Activated naive CD8-positive, alpha-beta T cell treated with anti-CD3 and anti-CD28 coated beads for 36 hours (primary cell): ENCODE measurements around the gene RPP14. TPM values are rescaled to one million over a fixed set of nuclear protein-coding genes. Genes with fewer than 3 reads are reported as not detected.
"Not testable (repeated sequence)": the region's sequence is repeated elsewhere in the genome, so short reads cannot be mapped to it uniquely, and the experiment has no call there.

Source experiments
- DNase-seq: peaks from one replicate; pipeline ENCODE4 v3.0.0; 2021
- H3K27ac Mint-ChIP-seq: one replicate; pipeline ENCODE4 v1.8.0; 2022; ENCODE audit warnings: mild to moderate bottlenecking, moderate library complexity, mixed read lengths
- H3K27me3 Mint-ChIP-seq: one replicate; pipeline ENCODE4 v1.8.0; 2022; ENCODE audit warnings: mild to moderate bottlenecking, mixed read lengths
- H3K36me3 Mint-ChIP-seq: one replicate; pipeline ENCODE4 v1.8.0; 2021; ENCODE audit warnings: mild to moderate bottlenecking, mixed read lengths
- H3K4me1 Mint-ChIP-seq: one replicate; pipeline ENCODE4 v1.8.0; 2021; ENCODE audit warnings: mixed read lengths
- H3K4me3 Mint-ChIP-seq: one replicate; pipeline ENCODE4 v1.8.0; 2022; ENCODE audit warnings: mild to moderate bottlenecking, moderate library complexity, mixed read lengths
- H3K9me3 Mint-ChIP-seq: one replicate; pipeline ENCODE4 v1.8.0; 2022; ENCODE audit warnings: mixed read lengths
- total RNA-seq, 2 experiments: library from RNA; stranded (reverse); gene quantifications; one replicate each; pipeline ENCODE4 v1.2.3, GENCODE V29; 2021

RPP14 gene
- total RNA-seq, 2 experiments from 2014 or later = 24.8 to 30.9 TPM

DNA sequence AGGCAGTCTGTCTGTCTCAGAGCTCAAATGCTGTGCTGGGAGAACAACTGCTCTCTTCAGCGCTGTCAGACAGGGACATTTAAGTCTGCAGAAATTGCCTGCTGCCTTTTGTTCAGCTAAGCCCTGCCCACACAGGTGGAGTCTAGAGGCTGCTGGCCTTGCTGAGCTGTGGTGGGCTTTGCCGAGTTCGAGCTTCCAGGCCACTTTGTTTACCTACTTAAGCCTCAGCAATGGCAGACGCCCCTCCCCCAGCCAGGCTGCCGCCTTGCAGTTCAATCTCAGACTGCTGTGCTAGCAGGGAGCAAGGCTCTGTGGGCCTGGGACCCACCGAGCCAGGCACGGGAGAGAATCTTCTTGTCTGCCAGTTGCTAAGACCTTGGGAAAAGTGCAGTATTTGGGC lies 25.0 kb upstream of the RPP14 start:
- Mint-ChIP-seq H3K36me3 (peaks cover 28% of the 10 kb centered on the region), H3K9me3 (peaks cover 2% of the 10 kb centered on the region), H3K27ac (no peak overlapping the region), H3K4me3 (no peak overlapping the region), H3K4me1 (no peaks in the 10 kb centered on the region), H3K27me3 (no peaks in the 10 kb centered on the region)
- no peak for DNase-seq

GRCh38 chr3:58285334-58285733 lies 20.7 kb upstream of the RPP14 start:
- Mint-ChIP-seq H3K27ac (no peak overlapping the region), H3K4me1 (no peaks in the 10 kb centered on the region), H3K9me3 (no peaks in the 10 kb centered on the region), H3K4me3 (no peak overlapping the region), H3K27me3 (no peaks in the 10 kb centered on the region), H3K36me3 (peaks cover 5% of the 10 kb centered on the region)
- no peak for DNase-seq

DNA sequence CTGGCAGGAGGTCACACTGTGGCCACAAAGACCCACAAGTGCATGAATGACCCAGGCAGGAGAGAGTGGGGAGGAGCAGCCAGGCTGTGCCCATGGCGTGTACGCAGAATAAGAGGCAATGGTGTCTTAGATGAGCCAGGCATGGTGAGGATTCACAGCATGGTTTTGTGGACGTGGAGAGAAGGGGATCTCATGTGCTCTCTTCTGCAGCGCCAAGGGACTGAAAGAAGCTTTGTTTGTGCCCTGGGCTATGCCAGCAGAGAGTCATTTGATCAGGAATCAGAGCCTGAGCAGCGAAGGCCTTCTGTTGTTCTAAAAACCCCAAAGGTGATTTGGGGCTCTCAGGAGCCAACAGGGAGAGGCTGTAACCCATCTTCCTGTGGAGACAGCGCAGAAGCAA lies 18.7 kb upstream of the RPP14 start:
- Mint-ChIP-seq H3K4me1 (no peaks in the 10 kb centered on the region), H3K27me3 (no peaks in the 10 kb centered on the region), H3K4me3 (no peak overlapping the region), H3K36me3 (peaks cover 5% of the 10 kb centered on the region), H3K9me3 (no peaks in the 10 kb centered on the region), H3K27ac (no peak overlapping the region)
- no peak for DNase-seq

DNA sequence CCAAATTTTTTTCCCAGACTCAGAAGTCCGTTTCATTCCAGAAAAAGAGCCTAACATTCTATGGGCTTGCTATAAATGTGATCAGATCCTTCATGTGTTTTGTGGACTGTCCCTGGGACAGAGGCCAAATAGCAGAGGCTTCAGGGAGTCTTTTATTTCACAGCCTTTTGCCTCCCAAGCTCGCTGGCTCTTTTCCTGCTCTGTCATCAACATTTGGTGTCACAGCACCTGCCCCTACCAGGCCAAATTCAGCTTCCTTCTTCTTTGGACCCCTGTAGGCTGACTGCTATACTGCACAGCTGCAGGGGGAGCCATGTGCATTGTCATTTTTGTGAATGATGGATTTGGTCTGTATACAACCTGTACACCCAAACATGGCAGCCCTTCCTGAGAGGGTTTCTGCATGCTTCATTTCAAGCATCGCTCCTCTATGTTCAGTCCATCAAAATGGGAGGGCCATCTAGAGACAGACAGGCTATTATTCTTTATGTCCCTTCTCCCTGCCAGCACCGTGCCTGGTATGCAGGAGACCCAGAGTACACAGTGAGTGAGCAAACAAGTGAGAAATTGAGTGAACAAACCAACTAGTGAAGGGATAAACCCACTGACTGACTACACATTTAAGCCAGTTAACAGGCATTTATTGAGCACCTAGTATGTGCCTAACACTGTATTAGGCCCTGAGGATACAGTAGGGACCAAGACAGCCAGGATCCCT lies 17.9 kb upstream of the RPP14 start:
- H3K27me3 Mint-ChIP-seq = no peaks in the 10 kb centered on the region
- no peaks in the 10 kb centered on the region for H3K9me3 Mint-ChIP-seq
- no peaks in the 10 kb centered on the region for H3K4me1 Mint-ChIP-seq
- no peak overlapping the region for H3K27ac Mint-ChIP-seq
- DNase-seq = no peak
- no peak overlapping the region for H3K4me3 Mint-ChIP-seq
- H3K36me3 Mint-ChIP-seq = peaks cover 5% of the 10 kb centered on the region

- H3K27me3 Mint-ChIP-seq, H3K4me1 Mint-ChIP-seq, H3K27ac Mint-ChIP-seq, H3K36me3 Mint-ChIP-seq, DNase-seq, H3K9me3 Mint-ChIP-seq, H3K4me3 Mint-ChIP-seq: not testable (repeated sequence)
Observed at GRCh38 chr3:58288964-58289613, 17.0 kb upstream of the RPP14 start.

- not testable (repeated sequence) for DNase-seq, H3K27me3 Mint-ChIP-seq, H3K4me1 Mint-ChIP-seq, H3K36me3 Mint-ChIP-seq, H3K9me3 Mint-ChIP-seq, H3K4me3 Mint-ChIP-seq, H3K27ac Mint-ChIP-seq
Observed at GRCh38 chr3:58290446-58290845, 15.6 kb upstream of the RPP14 start.

- Mint-ChIP-seq H3K4me3 (no peak overlapping the region), H3K9me3 (peaks cover 3% of the 10 kb centered on the region), H3K4me1 (no peaks in the 10 kb centered on the region), H3K27me3 (no peaks in the 10 kb centered on the region), H3K27ac (no peak overlapping the region), H3K36me3 (peaks cover 7% of the 10 kb centered on the region)
- DNase-seq = no peak
Observed at GRCh38 chr3:58291671-58292338, 14.2 kb upstream of the RPP14 start.

DNA sequence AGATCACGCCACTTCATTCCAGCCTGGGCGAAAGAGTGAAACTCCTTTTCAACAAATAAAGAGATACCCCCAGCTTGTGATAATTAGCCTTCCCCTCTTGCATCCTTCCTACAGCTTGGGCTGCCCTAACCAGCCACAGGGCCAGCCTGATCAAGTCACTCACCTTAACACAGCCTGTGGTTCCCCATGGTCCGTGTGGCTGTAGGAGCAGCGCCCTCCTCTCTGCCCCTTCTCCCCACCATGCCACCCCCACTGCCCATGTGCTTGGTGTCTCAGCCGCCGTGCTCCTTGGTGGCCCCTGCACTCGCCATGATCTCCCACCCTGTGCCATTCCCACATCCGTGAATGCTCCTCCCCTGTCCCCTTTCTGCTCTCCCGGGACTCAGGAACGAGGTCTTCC lies 13.2 kb upstream of the RPP14 start:
- H3K36me3 Mint-ChIP-seq = peaks cover 7% of the 10 kb centered on the region
- H3K27ac Mint-ChIP-seq = peak overlapping the region; percentile 55

GRCh38 chr3:58293516-58293915 lies 12.5 kb upstream of the RPP14 start:
- Mint-ChIP-seq H3K27me3 (no peaks in the 10 kb centered on the region), H3K4me1 (no peaks in the 10 kb centered on the region), H3K36me3 (peaks cover 7% of the 10 kb centered on the region), H3K4me3 (no peak overlapping the region), H3K9me3 (peaks cover 3% of the 10 kb centered on the region), H3K27ac (no peak overlapping the region)
- DNase-seq = no peak

More for the DNA sequence above, 13.2 kb upstream of the RPP14 start:
- no peak for DNase-seq
- Mint-ChIP-seq H3K4me1 (no peaks in the 10 kb centered on the region), H3K9me3 (peaks cover 3% of the 10 kb centered on the region), H3K27me3 (no peaks in the 10 kb centered on the region), H3K4me3 (no peak overlapping the region)

DNA sequence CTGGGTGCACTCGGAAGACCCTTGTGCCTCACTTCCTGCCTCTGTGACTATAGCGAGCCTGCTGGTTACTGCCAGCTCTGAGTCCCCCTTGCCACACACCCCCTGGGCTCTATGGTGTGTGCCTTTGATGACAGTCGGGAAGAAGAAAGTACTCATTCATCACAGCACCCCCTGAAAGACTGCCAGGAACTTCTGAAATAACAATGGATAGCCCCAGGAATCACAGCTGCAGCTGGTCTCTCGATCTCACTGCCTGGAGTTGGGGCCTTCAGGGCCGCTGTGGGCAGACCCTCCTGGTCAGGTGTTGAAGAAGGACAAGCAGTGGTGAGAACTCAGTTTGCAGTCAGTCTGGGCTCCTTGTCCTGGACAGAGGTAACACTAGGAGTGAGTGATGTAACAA lies 9.8 kb upstream of the RPP14 start:
- no peak overlapping the region for H3K27ac Mint-ChIP-seq
- H3K4me3 Mint-ChIP-seq = no peak overlapping the region
- peaks cover 7% of the 10 kb centered on the region for H3K36me3 Mint-ChIP-seq
- no peak for DNase-seq
- H3K27me3 Mint-ChIP-seq = peaks cover 15% of the 10 kb centered on the region
- peaks cover 3% of the 10 kb centered on the region for H3K9me3 Mint-ChIP-seq
- H3K4me1 Mint-ChIP-seq = no peaks in the 10 kb centered on the region

DNA sequence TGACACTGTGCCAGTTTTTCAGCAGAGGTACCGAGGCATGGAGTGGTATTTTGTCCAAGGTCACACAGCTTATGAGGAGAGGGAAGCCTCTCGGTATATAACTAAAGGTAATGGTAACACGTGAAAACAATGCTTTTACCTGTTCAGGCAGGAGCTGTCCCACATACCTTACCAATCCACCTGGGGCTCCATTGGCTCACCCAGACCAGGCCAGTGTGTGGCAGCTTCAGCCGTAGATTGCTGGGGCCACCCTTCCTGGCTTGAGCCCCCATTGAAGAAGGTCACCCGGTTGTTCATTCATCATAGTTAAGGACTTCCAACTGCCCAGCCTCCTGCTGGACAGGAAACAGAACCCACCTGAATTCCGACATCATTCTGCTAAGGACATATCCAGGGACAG lies 9.2 kb upstream of the RPP14 start:
- H3K36me3 Mint-ChIP-seq = peaks cover 9% of the 10 kb centered on the region
- H3K4me1 Mint-ChIP-seq = no peaks in the 10 kb centered on the region
- H3K9me3 Mint-ChIP-seq = peaks cover 6% of the 10 kb centered on the region
- H3K27me3 Mint-ChIP-seq = peaks cover 21% of the 10 kb centered on the region
- no peak overlapping the region for H3K4me3 Mint-ChIP-seq
- no peak overlapping the region for H3K27ac Mint-ChIP-seq
- no peak for DNase-seq

DNA sequence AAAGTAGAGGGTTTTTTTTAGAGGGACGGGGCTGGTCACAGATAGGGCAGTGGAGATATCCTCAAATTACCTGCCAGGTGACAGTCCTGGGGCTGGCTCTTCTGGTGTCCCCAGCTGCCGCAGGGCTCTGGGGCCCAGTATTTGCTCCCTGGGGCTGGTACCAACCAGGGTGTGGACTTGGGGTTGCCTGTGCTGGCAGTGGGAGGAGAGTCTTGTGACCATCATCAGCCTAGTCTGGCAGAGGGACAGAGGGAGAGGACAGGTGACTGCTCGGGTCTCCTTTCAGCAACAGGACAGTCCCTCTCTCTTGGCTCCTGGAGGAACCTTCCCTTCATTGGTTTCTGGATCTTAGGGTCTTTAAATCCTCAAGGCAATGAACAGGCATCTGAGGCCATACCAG lies 7.9 kb upstream of the RPP14 start:
- peaks cover 9% of the 10 kb centered on the region for H3K36me3 Mint-ChIP-seq
- H3K27ac Mint-ChIP-seq = no peak overlapping the region
- H3K4me3 Mint-ChIP-seq = no peak overlapping the region
- DNase-seq = no peak
- H3K4me1 Mint-ChIP-seq = no peaks in the 10 kb centered on the region
- H3K9me3 Mint-ChIP-seq = peaks cover 6% of the 10 kb centered on the region
- H3K27me3 Mint-ChIP-seq = peaks cover 27% of the 10 kb centered on the region

- DNase-seq = no peak
- H3K36me3 Mint-ChIP-seq = peaks cover 6% of the 10 kb centered on the region
- no peaks in the 10 kb centered on the region for H3K4me1 Mint-ChIP-seq
- H3K27me3 Mint-ChIP-seq = peaks cover 27% of the 10 kb centered on the region
- H3K9me3 Mint-ChIP-seq = peaks cover 6% of the 10 kb centered on the region
- no peak overlapping the region for H3K4me3 Mint-ChIP-seq
- H3K27ac Mint-ChIP-seq = no peak overlapping the region
Observed at GRCh38 chr3:58299075-58299474, 7.0 kb upstream of the RPP14 start.

DNA sequence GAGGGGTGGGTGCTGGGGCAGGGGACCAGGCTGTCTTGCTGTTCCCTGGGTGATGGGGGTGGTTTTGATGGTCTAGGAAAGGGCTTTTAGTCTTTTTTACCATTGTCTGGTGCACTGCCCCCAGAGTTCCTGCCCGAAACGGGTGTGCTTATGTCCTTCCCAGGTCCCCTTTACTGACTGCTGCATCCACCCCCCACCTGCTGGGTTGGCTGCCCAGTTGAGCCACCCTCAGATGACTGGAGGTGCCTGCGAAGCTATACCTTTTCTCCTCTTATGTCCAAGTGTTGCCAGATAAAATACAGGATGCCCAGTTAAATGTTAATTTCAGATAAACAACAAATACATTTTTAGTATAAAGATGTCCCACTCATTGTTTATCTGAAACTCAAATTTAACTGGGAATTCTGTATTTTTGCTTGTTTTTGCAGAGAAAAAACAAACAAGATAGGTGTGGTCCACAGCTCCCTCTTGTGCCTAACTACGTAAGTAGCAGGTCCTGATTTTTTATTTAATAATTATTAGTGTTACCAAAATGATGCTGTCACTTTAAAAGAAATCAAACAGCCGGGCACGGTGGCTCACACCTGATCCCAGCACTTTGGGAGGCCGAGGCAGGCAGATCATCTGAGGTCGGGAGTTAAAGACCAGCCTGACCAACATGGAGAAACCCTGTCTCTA lies 6.1 kb upstream of the RPP14 start:
- peaks cover 27% of the 10 kb centered on the region for H3K27me3 Mint-ChIP-seq
- no peak overlapping the region for H3K27ac Mint-ChIP-seq
- H3K9me3 Mint-ChIP-seq = peaks cover 6% of the 10 kb centered on the region
- no peaks in the 10 kb centered on the region for H3K4me1 Mint-ChIP-seq
- peaks cover 4% of the 10 kb centered on the region for H3K36me3 Mint-ChIP-seq
- no peak overlapping the region for H3K4me3 Mint-ChIP-seq
- DNase-seq = no peak

GRCh38 chr3:58307639-58308215 lies 1.7 kb downstream of the RPP14 start:
- Mint-ChIP-seq H3K36me3 (peaks cover 27% of the 10 kb centered on the region), H3K4me3 (peak overlapping the region; percentile 97), H3K4me1 (peaks cover 29% of the 10 kb centered on the region), H3K27ac (peak overlapping the region; percentile 99), H3K27me3 (no peaks in the 10 kb centered on the region), H3K9me3 (no peaks in the 10 kb centered on the region)
- DNase-seq = peak; percentile 21
